IMR-90 (cell line): ENCODE data around the gene ABO. TPM values are rescaled to one million over a fixed set of nuclear protein-coding genes. Genes with fewer than 3 reads are reported as not detected.
"Not testable (repeated sequence)": the region's sequence is repeated elsewhere in the genome, so short reads cannot be mapped to it uniquely, and the experiment has no call there.

Experiments
- ATAC-seq: fragments of 200-7000 bp; cut with Tn5 transposase; 2 replicates; pipeline ENCODE4 v1.9.1; 2020; ENCODE audit warnings: low read depth, mild to moderate bottlenecking, moderate library complexity
- BruUV-seq: library from RNA; stranded (reverse); fragments of 400-500 nt; replicated peaks from 2 replicates; lab custom pipeline; 2021; lab: Mats Ljungman, UMichigan
- CTCF ChIA-PET: fragments of 300-600 bp; formaldehyde crosslinking; extraction: SDS; loops from one replicate; lab custom pipeline; 2021; ENCODE audit warnings: antibody characterized with exemption; lab: Yijun Ruan, JAX
- POLR2A ChIA-PET: fragments of 300-600 bp; sonication (Branson Sonifier 250); formaldehyde crosslinking; loops from one replicate; lab custom pipeline; 2022; ENCODE audit warnings: antibody characterized with exemption; ENCODE audit not compliant: unreplicated experiment; lab: Charles Lee
- DNase-seq: peaks from one replicate; pipeline ENCODE4 v3.0.0; 2013
- H2AFZ ChIP-seq: replicated peaks from 2 replicates; pipeline ENCODE3; 2013; ENCODE audit warnings: low read length, mild to moderate bottlenecking; ENCODE audit not compliant: poor library complexity
- H2AK5ac ChIP-seq: 2 replicates; pipeline ENCODE4 v1.6.1; 2013; ENCODE audit warnings: low read depth, low read length, inconsistent platforms
- H2AK9ac ChIP-seq: replicated peaks from 2 replicates; pipeline ENCODE3; 2013; ENCODE audit warnings: mild to moderate bottlenecking, low read depth, low read length, moderate library complexity; ENCODE audit not compliant: poor library complexity
- H2BK120ac ChIP-seq: 2 replicates; pipeline ENCODE4 v1.6.1; 2013; ENCODE audit warnings: low read depth, low read length, inconsistent platforms
- H2BK15ac ChIP-seq: 3 replicates; pipeline ENCODE4 v1.6.1; 2013; ENCODE audit warnings: low read depth, low read length, inconsistent platforms
- H2BK20ac ChIP-seq: 2 replicates; pipeline ENCODE4 v1.6.1; 2013; ENCODE audit warnings: low read depth, mild to moderate bottlenecking, inconsistent platforms, low read length, moderate library complexity
- H2BK5ac ChIP-seq: 2 replicates; pipeline ENCODE4 v1.6.1; 2013; ENCODE audit warnings: mild to moderate bottlenecking, low read depth, low read length, inconsistent platforms; ENCODE audit not compliant: poor library complexity, severe bottlenecking
- H3K14ac ChIP-seq: replicated peaks from 2 replicates; pipeline ENCODE4 v1.6.1; 2013; ENCODE audit warnings: low read depth, low read length, inconsistent platforms
- H3K18ac ChIP-seq: 2 replicates; pipeline ENCODE4 v1.6.1; 2013; ENCODE audit warnings: low read depth, low read length, control low read depth
- H3K23ac ChIP-seq: 2 replicates; pipeline ENCODE4 v1.6.1; 2013; ENCODE audit warnings: low read depth, low read length, inconsistent platforms
- H3K27ac ChIP-seq: 2 replicates; pipeline ENCODE4 v1.5.1; 2013; ENCODE audit warnings: mild to moderate bottlenecking, control low read depth, low read length; ENCODE audit not compliant: insufficient read depth
- H3K27me3 ChIP-seq: 2 replicates; pipeline ENCODE4 v1.6.1; 2013; ENCODE audit warnings: low read length; ENCODE audit not compliant: control insufficient read depth, insufficient read depth
- H3K36me3 ChIP-seq: 2 replicates; pipeline ENCODE4 v1.6.1; 2013; ENCODE audit warnings: low read length, mixed read lengths; ENCODE audit not compliant: control insufficient read depth, insufficient read depth
- H3K4ac ChIP-seq: 2 replicates; pipeline ENCODE4 v1.6.1; 2013; ENCODE audit warnings: low read depth, low read length, inconsistent platforms
- H3K4me1 ChIP-seq: 2 replicates; pipeline ENCODE4 v1.6.1; 2013; ENCODE audit warnings: low read length, mixed read lengths; ENCODE audit not compliant: control insufficient read depth, insufficient read depth
- H3K4me2 ChIP-seq: 2 replicates; pipeline ENCODE4 v1.6.1; 2013; ENCODE audit warnings: low read depth, mild to moderate bottlenecking, control low read depth, low read length, moderate library complexity
- H3K4me3 ChIP-seq: 2 replicates; pipeline ENCODE4 v1.5.1; 2013; ENCODE audit warnings: low read depth, mild to moderate bottlenecking, control low read depth, low read length, moderate library complexity; ENCODE audit not compliant: insufficient read depth
- H3K56ac ChIP-seq: 2 replicates; pipeline ENCODE4 v1.6.1; 2013; ENCODE audit warnings: low read length, inconsistent platforms; ENCODE audit not compliant: insufficient read depth; ENCODE audit errors: extremely low read depth
- H3K79me1 ChIP-seq, 2 experiments: 2 replicates each; pipeline ENCODE4 v1.6.1; 2013; ENCODE audit warnings: low read length in 2 of 2, inconsistent platforms in 1 of 2, low read depth in 1 of 2
- H3K9ac ChIP-seq: 2 replicates; pipeline ENCODE4 v1.6.1; 2013; ENCODE audit warnings: low read depth, low read length, control low read depth
- H3K9me1 ChIP-seq: 2 replicates; pipeline ENCODE4 v1.6.1; 2013; ENCODE audit warnings: low read length, inconsistent platforms; ENCODE audit not compliant: insufficient read depth
- H3K9me3 ChIP-seq: 2 replicates; pipeline ENCODE4 v1.6.1; 2013; ENCODE audit warnings: low read length; ENCODE audit not compliant: control insufficient read depth, insufficient read depth
- H4K20me1 ChIP-seq: 2 replicates; pipeline ENCODE4 v1.6.1; 2013; ENCODE audit warnings: low read length, inconsistent platforms; ENCODE audit not compliant: insufficient read depth
- H4K5ac ChIP-seq: 2 replicates; pipeline ENCODE4 v1.6.1; 2013; ENCODE audit warnings: mild to moderate bottlenecking, low read depth, low read length, control low read depth
- H4K8ac ChIP-seq, 2 experiments: 2 replicates each; pipeline ENCODE4 v1.6.1; 2013; ENCODE audit warnings: low read depth in 2 of 2, low read length in 2 of 2, control low read depth in 1 of 2, inconsistent platforms in 1 of 2
- H4K91ac ChIP-seq: 2 replicates; pipeline ENCODE4 v1.6.1; 2013; ENCODE audit warnings: low read depth, low read length, inconsistent platforms; ENCODE audit not compliant: insufficient read depth
- WGBS, 2 experiments: methylation state at CpG; one replicate each; pipeline versions ENCODE4 v1.1.5 to v1.1.7; 2013; ENCODE audit warnings: missing lambda C conversion rate in 2 of 2; ENCODE audit not compliant: insufficient read length in 1 of 2; ENCODE audit errors: extremely low coverage in 2 of 2; 5-methylcytosine and 5-hydroxymethylcytosine counted together
- dilution Hi-C: fragments of 300-500 bp; cut with HindIII; formaldehyde crosslinking; loops from one replicate; pipeline ENCODE4 v1.14.3; 2018; ENCODE audit warnings: low sequenced_read_pairs; ENCODE audit not compliant: unreplicated experiment
- in situ Hi-C: fragments of 300-500 bp; cut with MboI; formaldehyde crosslinking; loops from 3 replicates; pipeline ENCODE4 v1.14.3; 2019; ENCODE audit warnings: low sequenced_read_pairs, inconsistent platforms, mixed read lengths
- intact Hi-C: fragments of 100-400 bp; cut with micrococcal nuclease; formaldehyde crosslinking; loops from 2 replicates; pipeline ENCODE4 v1.10.0; 2022
- polyA plus RNA-seq, 3 experiments: library from polyadenylated mRNA; depleted of rRNA; stranded (reverse); fragments of >200 nt; gene quantifications; 2 replicates each; pipeline ENCODE4 v1.2.3, GENCODE V29; 2012; ENCODE audit warnings: low replicate concordance in 1 of 3
- total RNA-seq: library from RNA; depleted of rRNA; stranded (reverse); fragments of >200 nt; gene quantifications from 2 replicates; pipeline ENCODE4 v1.2.3, GENCODE V29; 2012

Gene ABO
- total and polyA plus RNA-seq, 2 of the 4 experiments (the other 2 are of a cell fraction): not detected

- intact Hi-C loops, H3K14ac ChIP-seq, H2AFZ ChIP-seq, H3K4me1 ChIP-seq, H2BK120ac ChIP-seq, CTCF ChIA-PET, H2BK5ac ChIP-seq, H2AK5ac ChIP-seq, ATAC-seq, H4K20me1 ChIP-seq, H4K8ac ChIP-seq, H3K4me2 ChIP-seq, H3K9me1 ChIP-seq, H2AK9ac ChIP-seq, POLR2A ChIA-PET, H3K27ac ChIP-seq, H3K9ac ChIP-seq, H3K79me1 ChIP-seq, H3K4me3 ChIP-seq, H4K91ac ChIP-seq, H2BK15ac ChIP-seq, in situ Hi-C loops, BruUV-seq, H3K56ac ChIP-seq, H2BK20ac ChIP-seq, H3K36me3 ChIP-seq, DNase-seq, H3K18ac ChIP-seq, H3K9me3 ChIP-seq, H3K23ac ChIP-seq, H4K5ac ChIP-seq, H3K4ac ChIP-seq, dilution Hi-C loops: not testable (repeated sequence)
- peaks cover 15% of the 10 kb centered on the region for H3K27me3 ChIP-seq
- no CpG with 5 or more reads among the region's 4 CpGs for WGBS, 2 experiments
Measured at GRCh38 chr9:133214276-133214675, 60.7 kb downstream of the ABO start.
